ENCODE data around the gene RYR1. TPM values are rescaled to one million over a fixed set of nuclear protein-coding genes. Genes with fewer than 3 reads are reported as not detected.
"Not testable (repeated sequence)": the region's sequence is repeated elsewhere in the genome, so short reads cannot be mapped to it uniquely, and the experiment has no call there.

RYR1 gene
- polyA plus RNA-seq, 1 of the 3 experiments (the other 2 are of a cell fraction), result under 0.01 TPM

- Histone ChIP-seq H3K36me3 (replicated peaks in 1 of 2; ENCODE audit: control insufficient read depth in 1 of 2, insufficient read depth in 2 of 2, low read length in 1 of 2) (peaks cover 0 to 4% of the 10 kb centered on the region in 2 experiments), H3K9me2 (no peaks in the 10 kb centered on the region), H3K4me2 (no peak overlapping the region), H3K9ac (no peak overlapping the region), H2AFZ (ENCODE audit: low read depth) (no peak overlapping the region), H4K20me1 (ENCODE audit: insufficient read depth) (no peaks in the 10 kb centered on the region), H3K4me3 (ENCODE audit: low read depth in 2 of 2, low read length in 1 of 2) (no peak overlapping the region), H3K79me2 (ENCODE audit: insufficient read depth) (no peaks in the 10 kb centered on the region), H3K27ac (ENCODE audit: low read depth in 2 of 2, low read length in 1 of 2) (no peak overlapping the region), H3K27me3 (ENCODE audit: insufficient read depth) (no peaks in the 10 kb centered on the region), H3F3A (replicated peaks; ENCODE audit: insufficient read depth) (peaks cover 3% of the 10 kb centered on the region), H3K4me1 (ENCODE audit: control insufficient read depth in 1 of 2, insufficient read depth in 2 of 2, low read depth in 1 of 2, low read length in 1 of 2) (no peaks in the 10 kb centered on the region), H3K9me3 (no peaks in the 10 kb centered on the region)
- TF ChIP-seq USF1 (IDR thresholded peaks at IDR 0.05; ENCODE audit: borderline replicate concordance, low read depth) (no peak), FOXJ3 (CRISPR knock-in tag; IDR thresholded peaks at IDR 0.05) (no peak), POLR2AphosphoS5 (IDR thresholded peaks at IDR 0.05; ENCODE audit: low read depth, low read length) (no peak), EP300 (IDR thresholded peaks at IDR 0.05; ENCODE audit: borderline replicate concordance in 1 of 2, low read depth in 1 of 2, low read length in 1 of 2) (no peak), RAD21 (IDR thresholded peaks at IDR 0.05; ENCODE audit: low read length) (no peak), RFX5 (IDR thresholded peaks at IDR 0.05; ENCODE audit: low read length) (no peak), ELF1 (IDR thresholded peaks at IDR 0.05) (no peak), GABPA (IDR thresholded peaks at IDR 0.05; ENCODE audit: low read depth) (no peak), YY1 (IDR thresholded peaks at IDR 0.05; ENCODE audit: low read depth) (no peak), MEF2A (IDR thresholded peaks at IDR 0.05; ENCODE audit: borderline replicate concordance, low read depth) (no peak), NFIC (IDR thresholded peaks at IDR 0.05; ENCODE audit: borderline replicate concordance) (no peak), SMC3 (IDR thresholded peaks at IDR 0.05; ENCODE audit: low read depth, low read length) (no peak), IRF3 (IDR thresholded peaks at IDR 0.05; ENCODE audit: low read depth, low read length) (no peak), FOSL2 (IDR thresholded peaks at IDR 0.05; ENCODE audit: borderline replicate concordance, low read depth) (no peak), USF2 (IDR thresholded peaks at IDR 0.05; ENCODE audit: borderline replicate concordance, low read depth, low read length) (no peak), SIN3A (IDR thresholded peaks at IDR 0.05; ENCODE audit: borderline replicate concordance, low read depth, low read length) (no peak), EZH2phosphoT487 (IDR thresholded peaks at IDR 0.05; ENCODE audit: borderline replicate concordance, low read depth) (no peak)
- TF ChIP-seq, protein P1, sequence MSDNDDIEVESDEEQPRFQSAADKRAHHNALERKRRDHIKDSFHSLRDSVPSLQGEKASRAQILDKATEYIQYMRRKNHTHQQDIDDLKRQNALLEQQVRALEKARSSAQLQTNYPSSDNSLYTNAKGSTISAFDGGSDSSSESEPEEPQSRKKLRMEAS (IDR thresholded peaks at IDR 0.05; ENCODE audit: low read depth), result no peak
- CTCF ChIA-PET, result no interaction called here
- POLR2A ChIA-PET, result no interaction called here
- 87% methylated on average over 7 of the region's 7 CpGs for WGBS (ENCODE audit: low lambda C conversion rate)
- no peak for DNase-seq
These were observed 23.8 kb upstream of the RYR1 start for GRCh38 chr19:38409631-38410133.

- CTCF ChIA-PET, H3K4me2 ChIP-seq, POLR2A ChIA-PET: not testable (repeated sequence)
These were observed 23.1 kb upstream of the RYR1 start for GRCh38 chr19:38410407-38410806.

More at GRCh38 chr19:38410407-38410806, 23.1 kb upstream of the RYR1 start:
- not testable (repeated sequence) for H3K27ac ChIP-seq (ENCODE audit: low read depth in 2 of 2, low read length in 1 of 2); H3K9me3 ChIP-seq; H3K4me3 ChIP-seq (ENCODE audit: low read depth in 2 of 2, low read length in 1 of 2); H2AFZ ChIP-seq (ENCODE audit: low read depth); H3K27me3 ChIP-seq (ENCODE audit: insufficient read depth); H3K4me1 ChIP-seq (ENCODE audit: control insufficient read depth in 1 of 2, insufficient read depth in 2 of 2, low read depth in 1 of 2, low read length in 1 of 2); H3K36me3 ChIP-seq (replicated peaks in 1 of 2; ENCODE audit: control insufficient read depth in 1 of 2, insufficient read depth in 2 of 2, low read length in 1 of 2); H3F3A ChIP-seq (replicated peaks; ENCODE audit: insufficient read depth); DNase-seq; H3K9me2 ChIP-seq; H3K79me2 ChIP-seq (ENCODE audit: insufficient read depth); H3K9ac ChIP-seq; H4K20me1 ChIP-seq (ENCODE audit: insufficient read depth)
- WGBS (ENCODE audit: low lambda C conversion rate), result 60% methylated on average over 6 of the region's 6 CpGs

Data from SK-N-SH (cell line).